ENCODE data around the gene GRIK3. TPM values are rescaled to one million over a fixed set of nuclear protein-coding genes. Genes with fewer than 3 reads are reported as not detected.
"Not testable (repeated sequence)": the region's sequence is repeated elsewhere in the genome, so short reads cannot be mapped to it uniquely, and the experiment has no call there.

The GRIK3 gene
- total RNA-seq, 1 donor, result under 0.01 TPM

DNA sequence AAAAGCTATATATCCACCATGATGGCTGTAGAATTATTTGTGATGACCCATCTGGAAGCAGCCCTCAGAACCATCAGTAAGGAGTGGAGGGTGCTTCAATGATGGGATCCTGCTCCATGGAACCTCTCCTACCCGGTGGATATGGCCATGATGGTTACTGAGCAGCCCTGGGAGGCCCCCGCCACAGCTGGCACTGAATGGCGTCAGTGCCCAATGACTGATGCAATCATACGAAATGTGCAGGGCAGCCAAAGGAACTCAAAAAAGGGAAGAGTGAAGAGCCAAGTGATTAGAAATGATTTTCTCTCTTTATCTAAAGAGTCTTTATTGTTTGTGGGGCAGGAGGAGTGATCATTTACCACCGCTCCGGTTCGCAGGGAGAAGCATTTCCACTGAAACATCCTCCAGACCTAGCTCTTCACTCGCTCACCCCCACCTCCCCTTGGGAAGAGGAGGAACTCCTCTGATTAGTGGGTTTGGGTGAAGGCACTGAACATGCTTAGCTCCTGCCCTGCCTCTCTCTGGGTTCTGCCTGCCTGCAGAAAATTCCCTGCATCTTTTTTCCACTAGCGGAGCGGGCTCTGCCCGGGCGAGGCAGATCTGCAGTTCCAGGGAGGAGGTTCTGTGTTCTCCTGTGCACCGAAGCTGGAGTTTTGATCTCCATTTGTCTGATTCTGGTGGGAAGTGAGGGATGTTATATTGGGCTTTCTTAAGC is 260.3 kb downstream of the GRIK3 start:
- DNase-seq (ENCODE audit: low read depth in 2 of 3, low spot score in 2 of 3), result no peak

DNA sequence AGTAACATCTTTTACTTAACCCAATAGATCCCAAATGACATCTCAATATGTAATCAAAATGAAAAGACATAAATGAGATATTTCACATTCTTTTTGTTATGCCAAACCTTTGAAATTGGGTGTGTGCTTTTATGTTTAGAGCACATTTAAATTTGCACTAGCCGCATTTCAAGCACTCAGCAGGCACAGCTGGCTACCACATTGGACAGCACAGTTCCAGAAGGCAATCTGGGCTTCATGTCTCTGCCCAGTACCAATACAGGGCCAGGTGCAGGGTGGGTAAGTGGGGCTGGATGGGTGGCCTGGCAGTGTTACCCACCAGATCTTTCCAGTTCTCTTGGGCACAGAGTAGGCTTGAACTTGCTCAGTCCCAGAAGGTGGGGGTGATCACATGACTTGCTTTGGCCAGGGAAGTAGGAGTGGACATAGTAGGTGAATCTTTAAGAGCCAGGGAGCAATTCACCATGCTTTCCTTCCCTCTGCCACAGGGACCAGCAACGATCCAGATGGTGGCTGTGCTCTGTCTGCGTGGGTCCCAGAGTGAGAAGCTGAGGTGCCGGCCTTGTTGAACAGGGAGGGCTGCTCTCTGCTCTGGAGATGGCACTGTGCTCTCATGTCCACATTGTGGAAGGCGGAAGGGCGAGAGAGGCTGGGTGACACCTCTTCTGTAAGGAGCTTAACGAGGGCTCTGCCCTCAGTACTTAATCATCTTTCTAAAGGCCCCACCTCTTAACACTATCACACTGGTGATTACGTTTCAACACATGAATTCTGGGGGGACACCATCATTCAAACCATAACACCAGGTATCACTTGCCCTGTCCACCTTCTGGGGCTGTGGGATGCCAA is 261.4 kb downstream of the GRIK3 start:
- no peak for DNase-seq (ENCODE audit: low read depth in 2 of 3, low spot score in 2 of 3)

DNA sequence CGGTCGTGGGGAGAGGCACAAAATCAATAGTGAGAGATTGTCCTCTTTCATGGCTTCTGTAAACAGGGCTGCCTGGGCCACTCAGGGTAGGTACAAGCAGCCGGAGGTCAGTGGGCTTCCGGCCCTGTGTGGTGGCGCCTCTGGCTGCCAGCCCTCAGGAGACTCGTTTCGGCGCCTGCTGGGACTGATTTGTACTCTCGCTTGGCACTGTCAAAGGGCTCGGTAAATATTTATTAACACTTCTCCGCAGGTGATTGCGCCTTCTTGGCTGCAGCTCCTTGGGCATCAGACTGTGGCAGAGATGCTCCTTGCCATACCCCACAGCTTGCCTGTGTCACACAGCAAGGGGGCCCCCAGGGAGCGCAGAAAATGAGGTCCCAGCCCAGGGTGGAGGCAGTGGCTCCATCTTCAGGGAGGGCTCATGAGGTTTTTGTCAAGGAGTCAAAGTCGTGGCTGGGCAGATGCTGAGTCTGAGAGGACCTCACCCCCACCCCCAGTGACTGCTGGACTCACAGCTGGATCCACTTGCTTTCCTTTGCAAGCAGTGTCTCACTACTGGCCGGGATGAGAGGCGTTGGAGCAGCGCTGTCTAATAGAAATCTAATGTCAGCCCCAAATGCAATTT is 262.5 kb downstream of the GRIK3 start:
- no peak for DNase-seq (ENCODE audit: low read depth in 2 of 3, low spot score in 2 of 3)

DNA sequence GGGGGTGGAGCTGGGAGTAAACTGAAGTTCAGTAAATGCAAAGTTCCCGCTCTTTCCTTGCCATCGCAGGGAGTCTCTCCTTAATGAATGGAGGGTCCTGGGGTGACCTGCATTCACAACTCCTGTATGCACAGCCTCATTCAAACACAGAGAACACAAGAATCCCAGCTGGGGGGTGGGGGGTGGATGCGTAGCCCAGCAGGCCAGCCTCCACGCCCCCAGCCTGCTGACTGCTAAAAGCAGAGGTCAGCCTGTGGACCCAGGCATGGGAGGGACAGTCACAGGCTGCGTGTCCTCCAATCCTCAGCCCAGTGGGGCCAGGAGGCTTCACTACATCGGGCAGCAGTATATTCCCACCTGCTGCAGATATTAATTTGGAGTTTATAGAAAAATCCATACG is 263.1 kb downstream of the GRIK3 start:
- no peak for DNase-seq (ENCODE audit: low read depth in 2 of 3, low spot score in 2 of 3)

DNA sequence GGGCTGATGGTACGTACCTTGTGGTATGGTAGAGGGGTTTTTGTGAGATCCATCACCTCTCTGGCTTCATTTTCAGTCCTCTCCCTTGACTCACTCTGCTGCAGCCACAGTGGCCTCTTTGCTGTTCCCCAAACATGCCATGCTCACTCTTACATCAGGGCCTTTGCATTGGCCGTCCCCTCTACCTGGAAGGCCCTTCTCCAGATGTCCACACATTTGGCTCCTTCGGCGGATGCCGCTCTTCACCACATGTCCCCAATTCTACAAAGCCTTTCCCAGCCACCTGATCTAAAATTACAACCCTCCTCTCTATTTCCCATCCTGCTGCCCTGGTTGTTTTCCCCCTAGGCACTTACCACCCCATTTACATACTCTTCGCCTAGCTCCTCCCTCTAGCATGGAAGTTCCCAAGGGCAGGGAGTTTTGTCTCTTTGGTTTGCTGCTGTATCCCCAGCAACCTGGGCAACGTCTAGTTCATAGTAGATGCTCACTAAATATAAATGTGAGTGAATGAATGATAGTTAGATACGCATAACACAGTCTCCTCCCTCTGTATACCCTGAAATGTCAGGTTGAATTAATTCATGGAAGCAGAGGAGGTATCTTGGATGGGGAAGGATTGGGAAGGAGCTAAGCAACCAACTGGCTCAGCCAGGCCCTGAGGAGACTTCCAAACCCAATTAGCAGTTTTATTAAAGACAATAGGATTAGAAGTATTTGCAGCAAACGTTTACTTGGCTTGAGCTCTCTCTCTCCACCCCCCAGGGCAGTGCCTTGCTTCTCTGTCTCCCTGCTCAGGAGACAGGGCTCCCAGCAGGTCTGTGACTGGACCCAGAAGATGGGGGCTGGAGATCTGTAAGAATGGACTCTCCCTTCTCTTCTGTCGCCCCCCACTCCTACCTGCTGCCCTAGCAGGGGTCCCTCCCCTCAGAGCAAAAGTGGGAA is 264.2 kb downstream of the GRIK3 start:
- DNase-seq (ENCODE audit: low read depth in 2 of 3, low spot score in 2 of 3), result no peak

DNA sequence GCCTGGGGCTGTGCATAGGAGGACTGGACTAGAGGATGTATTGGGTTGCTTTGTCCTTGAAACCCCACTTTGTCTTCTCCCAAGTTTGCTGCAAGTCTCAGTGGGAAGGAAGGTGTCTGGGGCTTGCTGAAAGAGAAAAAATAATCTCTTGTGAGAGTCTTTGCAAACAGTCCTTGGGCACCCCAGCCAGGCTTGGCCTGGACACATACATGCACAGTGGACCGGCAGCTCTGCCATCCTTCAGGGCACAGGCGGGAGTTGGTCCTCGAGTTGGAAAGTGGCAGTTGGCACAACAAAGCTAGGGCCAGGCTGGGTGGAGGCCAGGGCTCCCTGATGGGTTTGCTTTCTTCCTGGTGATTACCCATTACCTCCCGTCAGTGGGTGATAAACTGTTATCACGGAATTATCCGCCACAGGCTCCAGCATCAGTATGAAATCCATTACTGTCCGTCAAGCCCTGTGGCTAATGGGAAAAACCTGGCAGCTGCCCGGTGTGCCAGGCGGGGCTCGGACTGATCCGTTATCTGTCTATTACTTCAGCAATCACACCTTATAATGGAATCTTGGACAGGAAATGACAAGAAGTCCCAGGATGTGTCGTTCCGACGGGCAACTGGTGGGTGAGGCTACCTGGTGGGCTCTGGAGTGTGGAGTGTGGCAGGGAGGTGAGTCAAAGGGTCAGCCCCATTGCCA is 265.7 kb downstream of the GRIK3 start:
- no peak for DNase-seq (ENCODE audit: low read depth in 2 of 3, low spot score in 2 of 3)

DNA sequence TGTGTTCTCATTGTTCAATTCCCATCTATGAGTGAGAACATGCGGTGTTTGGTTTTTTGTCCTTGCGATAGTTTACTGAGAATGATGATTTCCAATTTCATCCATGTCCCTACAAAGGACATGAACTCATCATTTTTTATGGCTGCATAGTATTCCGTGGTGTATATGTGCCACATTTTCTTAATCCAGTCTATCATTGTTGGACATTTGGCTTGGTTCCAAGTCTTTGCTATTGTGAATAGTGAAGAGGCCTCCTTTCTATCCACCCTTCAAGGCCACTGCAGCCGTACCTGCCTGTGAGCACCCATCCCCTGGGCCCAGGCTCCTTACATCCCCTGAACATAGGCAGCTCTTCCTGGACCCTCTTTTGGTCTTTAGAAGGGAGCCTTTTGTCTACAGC is 266.9 kb downstream of the GRIK3 start:
- not testable (repeated sequence) for DNase-seq (ENCODE audit: low read depth in 2 of 3, low spot score in 2 of 3)

DNA sequence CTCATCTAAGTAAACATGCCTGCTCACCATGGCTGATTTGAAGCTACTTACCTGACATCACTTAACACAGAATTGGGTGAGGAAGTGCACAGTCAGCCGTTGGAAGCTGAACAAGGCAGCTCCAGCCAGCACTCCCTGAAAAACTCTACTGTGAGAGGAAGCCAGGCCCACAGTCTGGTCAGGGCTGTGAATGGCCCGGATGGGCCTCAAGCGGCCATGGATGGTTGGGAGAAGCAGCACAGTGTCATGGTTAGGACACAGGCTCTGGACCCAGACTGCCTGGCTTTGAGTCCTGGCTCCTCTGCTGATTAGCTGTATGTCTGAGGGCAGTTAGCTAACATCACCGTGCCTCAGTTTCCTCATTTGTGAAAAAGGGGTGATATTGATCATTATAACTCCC is 267.8 kb downstream of the GRIK3 start:
- no peak for DNase-seq (ENCODE audit: low read depth in 2 of 3, low spot score in 2 of 3)

DNA sequence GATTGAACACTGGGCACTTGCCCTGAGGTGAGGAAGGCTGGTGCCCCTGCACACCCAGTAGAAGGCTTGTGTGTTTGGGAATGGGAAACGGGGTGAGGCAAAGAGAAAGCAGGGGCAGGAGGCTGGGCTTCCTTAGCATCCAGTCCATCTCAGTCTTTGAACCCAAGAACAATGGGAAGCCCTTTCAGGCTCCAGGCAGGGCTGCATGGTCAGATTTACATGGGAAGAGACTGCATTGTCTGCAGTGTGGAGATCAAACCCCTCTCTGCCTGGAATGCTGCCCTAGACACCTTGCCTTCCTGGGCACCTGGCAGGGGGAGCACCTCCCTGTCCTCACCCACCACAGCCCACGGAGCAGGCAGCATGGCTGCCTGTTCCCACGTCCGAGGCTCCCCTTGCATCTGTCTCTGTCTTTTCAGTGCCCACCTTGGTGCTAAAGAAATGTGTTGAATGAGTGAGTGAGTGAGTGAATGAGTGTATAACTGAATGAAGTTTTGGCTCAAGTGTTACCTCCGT is 268.5 kb downstream of the GRIK3 start:
- DNase-seq (ENCODE audit: low read depth in 2 of 3, low spot score in 2 of 3), result no peak

DNA sequence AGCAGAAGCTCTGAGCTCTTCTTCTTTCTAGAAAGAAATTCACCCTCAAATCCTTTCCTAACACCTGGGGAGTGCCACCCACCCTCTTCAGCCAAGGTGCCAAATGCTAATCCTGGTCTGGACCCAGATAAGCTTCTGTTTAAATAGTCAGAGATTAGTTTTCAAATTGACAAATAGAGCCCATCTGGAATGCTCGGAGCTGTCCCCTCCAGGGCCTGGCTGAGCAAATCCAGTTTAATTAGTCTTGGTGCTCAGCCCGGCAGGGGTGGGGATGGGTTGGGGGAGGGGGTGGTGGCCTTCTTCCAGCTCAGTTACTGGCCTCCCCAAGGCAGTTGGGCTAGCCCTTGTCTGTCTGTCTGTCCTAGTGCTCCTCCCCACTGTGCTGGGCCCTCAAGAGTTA is 269.5 kb downstream of the GRIK3 start:
- no peak for DNase-seq (ENCODE audit: low read depth in 2 of 3, low spot score in 2 of 3)

DNA sequence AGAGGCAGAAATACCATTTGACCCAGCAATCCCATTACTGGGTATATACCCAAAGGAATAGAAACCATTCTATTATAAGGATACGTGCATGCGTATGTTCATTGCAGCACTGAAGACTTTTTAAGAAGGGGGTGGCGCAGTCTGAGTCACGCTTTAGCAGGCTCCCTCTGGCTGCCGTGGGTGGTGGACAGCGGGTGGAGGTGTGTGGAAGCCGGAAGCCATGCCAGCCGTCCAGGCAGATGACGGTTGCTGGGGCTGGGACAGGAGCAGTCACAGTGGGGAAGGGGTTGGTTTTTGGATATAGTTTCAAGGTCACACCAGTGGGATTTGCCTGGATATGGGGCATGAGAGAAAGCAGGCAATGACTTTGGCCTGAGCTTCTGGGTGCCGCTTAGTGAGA is 270.5 kb downstream of the GRIK3 start:
- DNase-seq (ENCODE audit: low read depth in 2 of 3, low spot score in 2 of 3), result no peak

DNA sequence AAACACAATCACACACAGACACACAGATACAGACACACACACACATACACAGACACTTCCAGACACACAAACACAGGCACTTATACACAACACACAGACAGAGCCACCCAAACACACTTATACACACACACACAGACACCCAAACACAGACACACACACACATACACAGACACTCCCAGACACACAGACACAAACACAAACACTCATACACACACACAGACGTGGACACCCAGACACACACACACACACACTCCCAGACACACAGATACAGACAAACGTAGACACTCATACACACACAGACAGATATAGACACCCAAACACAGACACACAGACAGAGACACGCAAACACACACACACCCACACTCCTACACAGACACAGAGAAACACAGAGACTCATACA is 272.1 kb downstream of the GRIK3 start:
- no peak for DNase-seq (ENCODE audit: low read depth in 2 of 3, low spot score in 2 of 3)

DNA sequence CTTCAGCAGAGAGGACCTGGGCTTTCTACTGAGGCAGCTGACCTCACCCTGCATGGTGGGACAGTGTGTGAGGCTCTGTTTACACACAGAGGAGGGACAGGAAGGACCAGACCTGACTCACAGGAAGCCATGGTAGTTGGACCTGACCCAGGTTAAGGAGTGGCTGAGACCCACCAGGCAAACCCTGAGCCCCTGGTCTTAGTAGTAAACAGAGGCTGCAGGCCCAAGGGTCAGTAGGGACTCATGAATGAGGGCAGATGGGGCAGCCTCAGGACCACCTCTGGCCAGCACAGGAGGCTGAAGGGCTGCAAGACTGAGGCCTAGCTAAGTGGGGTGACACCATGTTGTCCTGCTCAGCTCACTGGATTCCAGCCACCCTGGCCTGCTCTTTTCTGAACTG is 273.2 kb downstream of the GRIK3 start:
- DNase-seq (ENCODE audit: low read depth in 2 of 3, low spot score in 2 of 3), result no peak

DNA sequence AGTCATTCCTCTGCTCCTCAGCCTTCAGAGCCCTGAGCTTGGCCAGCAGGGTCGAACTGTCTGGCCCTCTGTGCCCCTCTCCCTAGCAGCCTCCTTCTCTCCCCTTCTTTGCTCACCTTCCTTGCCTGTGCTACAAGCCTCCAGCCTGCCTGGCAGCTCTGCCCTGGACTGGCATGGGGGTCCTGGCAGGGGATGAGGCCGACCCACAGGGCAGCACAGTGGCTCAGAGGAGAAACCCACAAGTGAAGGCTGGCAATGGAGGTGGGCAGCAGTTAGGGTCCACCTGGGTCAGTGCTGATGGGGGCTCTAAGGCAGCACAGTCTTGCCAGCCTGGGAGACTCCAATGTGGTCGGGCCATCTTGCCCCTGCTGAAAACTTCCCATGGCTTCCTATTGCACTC is 274.2 kb downstream of the GRIK3 start:
- no peak for DNase-seq (ENCODE audit: low read depth in 2 of 3, low spot score in 2 of 3)

DNA sequence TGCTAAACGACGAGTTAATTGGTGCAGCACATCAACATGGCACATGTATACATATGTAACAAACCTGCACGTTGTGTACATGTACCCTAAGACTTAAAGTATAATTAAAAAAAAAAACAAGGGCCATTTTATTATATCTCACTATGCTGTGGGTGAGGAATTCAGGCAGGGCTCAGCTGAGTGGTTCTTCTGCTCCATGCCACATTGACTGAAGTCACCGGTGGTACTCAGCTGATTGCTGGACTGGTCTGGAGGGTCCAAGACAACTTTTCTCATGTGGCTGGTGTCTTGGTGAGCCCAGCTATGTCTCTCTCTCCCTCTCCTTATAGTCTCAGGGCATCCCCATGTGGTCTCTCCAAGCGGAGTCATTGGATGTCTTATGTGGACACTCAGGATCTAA is 275.0 kb downstream of the GRIK3 start:
- DNase-seq (ENCODE audit: low read depth in 2 of 3, low spot score in 2 of 3), result no peak

DNA sequence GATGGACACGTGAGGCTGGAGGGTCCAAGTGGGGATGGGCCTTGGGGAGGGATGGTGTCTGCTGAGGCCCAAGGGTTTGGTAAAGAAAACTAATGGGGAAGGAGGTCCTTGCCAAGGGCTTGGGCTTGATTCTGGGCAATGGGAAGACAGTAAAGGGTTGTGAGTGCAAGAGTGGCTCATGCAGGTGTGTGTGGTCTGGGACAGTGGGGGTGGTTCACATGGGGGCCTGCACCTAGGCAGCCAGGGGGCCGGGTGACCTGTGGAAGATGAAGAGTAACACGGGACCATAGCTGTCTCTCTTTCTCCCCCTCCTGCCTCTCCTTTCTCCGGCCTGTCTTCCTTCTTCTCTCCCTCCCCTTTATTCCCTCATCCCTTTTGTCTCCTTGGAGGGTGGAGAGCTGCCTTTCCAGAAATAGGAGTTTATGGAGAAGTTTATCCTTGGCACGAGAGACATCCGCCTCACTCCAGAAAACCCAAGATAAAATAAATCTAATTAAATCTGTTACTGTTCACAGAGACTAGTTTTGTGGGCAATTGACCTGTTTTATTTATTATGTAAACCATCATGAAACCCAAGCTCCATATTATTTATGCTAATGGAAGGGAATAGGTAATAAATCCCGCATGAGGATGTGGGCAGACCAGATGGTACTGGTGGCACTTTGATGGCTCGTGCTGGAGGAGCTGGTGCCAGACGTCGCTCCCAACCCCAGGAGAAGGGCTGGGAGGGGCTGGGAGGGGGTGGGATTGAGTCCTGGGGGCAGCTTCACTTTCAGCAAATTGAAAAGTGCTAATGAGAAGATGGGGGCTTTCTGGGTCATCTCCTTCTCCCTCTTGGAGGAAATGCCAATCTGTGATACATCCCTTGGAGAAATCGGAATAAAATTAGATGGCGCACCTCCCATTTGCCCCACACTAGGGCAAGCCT is 278.7 kb downstream of the GRIK3 start:
- DNase-seq (ENCODE audit: low read depth in 2 of 3, low spot score in 2 of 3), result no peak

DNA sequence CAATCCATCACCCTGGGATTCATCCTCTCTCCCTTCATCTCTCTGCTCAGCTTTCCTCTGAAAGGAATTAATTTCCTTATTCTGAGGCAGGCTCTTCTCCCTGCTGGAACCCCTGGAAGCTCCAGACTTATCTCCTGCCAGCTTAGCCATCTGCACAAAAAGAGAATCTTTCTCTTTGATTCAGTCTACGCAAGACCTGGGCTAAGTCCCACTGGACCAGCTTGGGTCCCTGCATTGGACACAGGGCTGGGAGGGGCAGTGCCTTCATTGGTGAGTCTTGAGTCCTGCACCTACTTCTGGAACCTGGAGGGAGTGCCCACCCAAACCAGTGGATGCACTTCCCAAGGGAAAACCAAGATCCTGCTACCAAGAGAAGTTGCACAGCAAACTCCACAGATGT is 279.9 kb downstream of the GRIK3 start:
- no peak for DNase-seq (ENCODE audit: low read depth in 2 of 3, low spot score in 2 of 3)

DNA sequence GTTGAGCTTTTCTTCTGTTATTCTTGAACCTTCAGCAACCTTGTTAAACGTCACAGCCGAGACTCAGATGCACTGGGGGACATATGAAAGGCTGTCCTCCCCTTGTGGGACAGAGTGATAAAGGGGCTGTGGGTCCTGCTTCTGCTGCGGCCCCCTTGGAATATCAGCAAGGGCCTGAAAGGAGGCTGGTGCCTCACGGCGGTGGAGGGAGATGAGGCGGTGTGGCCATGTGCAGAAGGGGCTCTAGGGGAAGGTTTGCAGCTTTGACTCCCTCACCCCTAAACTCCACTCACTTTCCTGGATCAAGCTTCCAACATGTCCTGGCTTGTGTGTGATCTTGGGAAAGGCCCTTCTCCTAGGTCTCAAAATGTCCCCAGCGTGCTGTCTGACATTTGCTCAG is 280.9 kb downstream of the GRIK3 start:
- no peak for DNase-seq (ENCODE audit: low read depth in 2 of 3, low spot score in 2 of 3)

DNA sequence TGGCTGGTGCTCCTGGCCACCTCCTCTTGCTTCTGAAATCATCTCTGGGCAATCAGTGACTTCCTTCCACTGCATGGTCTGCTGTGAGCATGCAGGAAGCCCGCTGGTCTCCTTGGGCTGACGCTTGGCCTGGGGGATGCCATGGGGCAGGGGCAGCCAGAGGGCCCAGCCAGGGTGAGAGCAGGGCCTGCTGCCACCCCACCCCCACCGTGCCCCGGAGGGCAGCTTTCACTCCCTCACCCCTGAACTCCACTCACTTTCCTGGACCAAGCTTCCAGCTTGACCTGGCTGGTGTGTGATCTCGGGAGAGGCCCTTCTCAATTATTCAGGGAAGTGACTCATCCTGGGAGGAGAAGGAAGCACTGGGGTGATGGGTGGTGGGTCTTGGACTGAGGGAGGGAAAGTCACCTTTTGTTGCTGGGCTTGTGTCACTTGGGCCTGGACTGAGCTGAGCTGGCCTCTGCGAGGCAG is 281.4 kb downstream of the GRIK3 start:
- no peak for DNase-seq (ENCODE audit: low read depth in 2 of 3, low spot score in 2 of 3)

All from hematopoietic multipotent progenitor cell (in vitro differentiated cells).